Astrocyte (in vitro differentiated cells and primary cell): ENCODE data around the gene ACAN.
A peak's percentile ranks its signal among the peaks of the same experiment; 100 is the strongest.

Experiments used
- EZH2 ChIP-seq: IDR thresholded peaks from 2 replicates; pipeline ENCODE4 v1.6.1; 2012; ENCODE audit warnings: mild to moderate bottlenecking, low read length, inconsistent platforms; ENCODE audit not compliant: insufficient read depth
- TF ChIP-seq, protein P1 (sequence below): IDR thresholded peaks from 2 replicates; pipeline ENCODE4 v1.5.1; 2011; ENCODE audit warnings: low read depth, mild to moderate bottlenecking, inconsistent platforms, low read length, moderate library complexity; ENCODE audit not compliant: insufficient read depth

DNA sequence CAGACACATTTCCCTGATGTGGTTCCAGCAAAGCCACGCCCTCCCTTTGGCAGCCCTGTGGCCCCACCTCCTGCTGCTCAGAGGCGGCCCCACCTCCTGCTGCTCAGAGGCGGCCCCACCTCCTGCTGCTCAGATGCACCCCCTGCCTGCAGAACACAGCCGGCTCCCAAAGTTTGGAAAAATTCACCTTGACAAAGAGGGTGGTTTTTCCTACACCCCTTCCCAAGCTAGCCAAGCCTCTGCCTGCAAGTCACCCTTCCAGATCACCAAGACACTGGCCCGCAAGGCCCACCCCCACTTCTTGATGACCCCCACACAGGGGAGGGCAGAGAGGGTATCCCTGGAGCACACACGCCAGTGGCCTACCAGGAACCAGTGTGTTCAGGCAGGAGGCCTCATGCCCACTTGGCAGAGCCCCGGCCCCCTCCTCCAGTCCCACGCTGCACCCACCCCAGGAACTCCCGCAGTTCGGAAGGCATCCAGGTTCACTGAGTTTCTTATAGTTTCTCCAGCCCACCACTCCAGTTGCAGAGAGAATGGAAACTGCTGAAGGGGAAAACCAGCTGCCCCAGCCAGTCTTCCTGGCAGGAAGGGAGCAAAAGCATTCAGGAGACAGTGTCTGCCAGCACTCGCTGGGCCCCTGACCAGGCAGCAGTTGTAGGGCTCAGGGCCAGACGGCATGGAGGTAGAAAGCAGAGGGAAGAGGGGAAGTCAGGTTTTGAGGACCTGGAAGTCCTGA, 94.4 kb downstream of the ACAN start:
- TF ChIP-seq EZH2 = no peak
- TF ChIP-seq, protein P1, sequence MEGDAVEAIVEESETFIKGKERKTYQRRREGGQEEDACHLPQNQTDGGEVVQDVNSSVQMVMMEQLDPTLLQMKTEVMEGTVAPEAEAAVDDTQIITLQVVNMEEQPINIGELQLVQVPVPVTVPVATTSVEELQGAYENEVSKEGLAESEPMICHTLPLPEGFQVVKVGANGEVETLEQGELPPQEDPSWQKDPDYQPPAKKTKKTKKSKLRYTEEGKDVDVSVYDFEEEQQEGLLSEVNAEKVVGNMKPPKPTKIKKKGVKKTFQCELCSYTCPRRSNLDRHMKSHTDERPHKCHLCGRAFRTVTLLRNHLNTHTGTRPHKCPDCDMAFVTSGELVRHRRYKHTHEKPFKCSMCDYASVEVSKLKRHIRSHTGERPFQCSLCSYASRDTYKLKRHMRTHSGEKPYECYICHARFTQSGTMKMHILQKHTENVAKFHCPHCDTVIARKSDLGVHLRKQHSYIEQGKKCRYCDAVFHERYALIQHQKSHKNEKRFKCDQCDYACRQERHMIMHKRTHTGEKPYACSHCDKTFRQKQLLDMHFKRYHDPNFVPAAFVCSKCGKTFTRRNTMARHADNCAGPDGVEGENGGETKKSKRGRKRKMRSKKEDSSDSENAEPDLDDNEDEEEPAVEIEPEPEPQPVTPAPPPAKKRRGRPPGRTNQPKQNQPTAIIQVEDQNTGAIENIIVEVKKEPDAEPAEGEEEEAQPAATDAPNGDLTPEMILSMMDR = peak; percentile 35
